ENCODE measurements around the gene IFIT1B. TPM values are rescaled to one million over a fixed set of nuclear protein-coding genes. Genes with fewer than 3 reads are reported as not detected.

The IFIT1B gene
- total RNA-seq, 3 donors from 2014 or later (not counting 1 experiment from before 2014, with no cell fraction given), result not detected

DNA sequence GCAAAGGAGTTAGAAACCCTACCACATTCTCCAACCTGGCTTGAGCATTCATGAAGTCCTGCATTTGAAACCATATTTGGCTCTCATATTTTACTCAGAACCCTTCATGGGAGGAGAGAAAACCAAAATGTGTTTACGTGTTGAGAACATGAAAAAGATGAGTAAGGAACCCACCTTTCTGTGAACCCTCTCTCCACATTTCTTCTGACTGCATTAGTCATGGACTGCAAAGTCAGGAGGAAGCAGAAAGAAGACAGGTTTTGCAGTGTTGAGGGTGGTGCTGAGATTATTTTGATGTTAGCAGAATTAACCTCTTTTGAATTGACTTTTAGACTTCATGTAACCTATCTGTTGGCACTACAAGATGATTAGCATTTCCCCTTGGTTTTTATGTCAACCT lies 4.9 kb downstream of the IFIT1B start:
- TF ChIP-seq, protein P1, sequence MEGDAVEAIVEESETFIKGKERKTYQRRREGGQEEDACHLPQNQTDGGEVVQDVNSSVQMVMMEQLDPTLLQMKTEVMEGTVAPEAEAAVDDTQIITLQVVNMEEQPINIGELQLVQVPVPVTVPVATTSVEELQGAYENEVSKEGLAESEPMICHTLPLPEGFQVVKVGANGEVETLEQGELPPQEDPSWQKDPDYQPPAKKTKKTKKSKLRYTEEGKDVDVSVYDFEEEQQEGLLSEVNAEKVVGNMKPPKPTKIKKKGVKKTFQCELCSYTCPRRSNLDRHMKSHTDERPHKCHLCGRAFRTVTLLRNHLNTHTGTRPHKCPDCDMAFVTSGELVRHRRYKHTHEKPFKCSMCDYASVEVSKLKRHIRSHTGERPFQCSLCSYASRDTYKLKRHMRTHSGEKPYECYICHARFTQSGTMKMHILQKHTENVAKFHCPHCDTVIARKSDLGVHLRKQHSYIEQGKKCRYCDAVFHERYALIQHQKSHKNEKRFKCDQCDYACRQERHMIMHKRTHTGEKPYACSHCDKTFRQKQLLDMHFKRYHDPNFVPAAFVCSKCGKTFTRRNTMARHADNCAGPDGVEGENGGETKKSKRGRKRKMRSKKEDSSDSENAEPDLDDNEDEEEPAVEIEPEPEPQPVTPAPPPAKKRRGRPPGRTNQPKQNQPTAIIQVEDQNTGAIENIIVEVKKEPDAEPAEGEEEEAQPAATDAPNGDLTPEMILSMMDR (IDR thresholded peaks at IDR 0.05), result no peak
- WGBS (ENCODE audit: insufficient coverage), result no CpG with 5 or more reads among the region's 1 CpG
- Mint-ChIP-seq H3K27ac (no peak overlapping the region), H3K27me3 (ENCODE audit: low read depth in 2 of 2) (no peaks in the 10 kb centered on the region), H3K9me3 (no peaks in the 10 kb centered on the region), H3K4me1 (no peaks in the 10 kb centered on the region), H3K4me3 (no peak overlapping the region), H3K36me3 (no peaks in the 10 kb centered on the region)
- DNase-seq (no peak), ATAC-seq (no peak)
- Histone ChIP-seq H3K36me3 (ENCODE audit: control insufficient read depth, insufficient read depth, low read length) (no peaks in the 10 kb centered on the region), H3K27ac (ENCODE audit: low read length) (no peak overlapping the region), H3K27me3 (ENCODE audit: control insufficient read depth, insufficient read depth, low read length) (no peaks in the 10 kb centered on the region), H3K4me3 (ENCODE audit: low read length) (no peak overlapping the region), H3K4me1 (ENCODE audit: control insufficient read depth, insufficient read depth, low read length) (no peaks in the 10 kb centered on the region), H3K9me3 (ENCODE audit: control insufficient read depth, insufficient read depth, low read length) (no peaks in the 10 kb centered on the region)
- intact Hi-C loops (cut with micrococcal nuclease), result no loop called here

DNA sequence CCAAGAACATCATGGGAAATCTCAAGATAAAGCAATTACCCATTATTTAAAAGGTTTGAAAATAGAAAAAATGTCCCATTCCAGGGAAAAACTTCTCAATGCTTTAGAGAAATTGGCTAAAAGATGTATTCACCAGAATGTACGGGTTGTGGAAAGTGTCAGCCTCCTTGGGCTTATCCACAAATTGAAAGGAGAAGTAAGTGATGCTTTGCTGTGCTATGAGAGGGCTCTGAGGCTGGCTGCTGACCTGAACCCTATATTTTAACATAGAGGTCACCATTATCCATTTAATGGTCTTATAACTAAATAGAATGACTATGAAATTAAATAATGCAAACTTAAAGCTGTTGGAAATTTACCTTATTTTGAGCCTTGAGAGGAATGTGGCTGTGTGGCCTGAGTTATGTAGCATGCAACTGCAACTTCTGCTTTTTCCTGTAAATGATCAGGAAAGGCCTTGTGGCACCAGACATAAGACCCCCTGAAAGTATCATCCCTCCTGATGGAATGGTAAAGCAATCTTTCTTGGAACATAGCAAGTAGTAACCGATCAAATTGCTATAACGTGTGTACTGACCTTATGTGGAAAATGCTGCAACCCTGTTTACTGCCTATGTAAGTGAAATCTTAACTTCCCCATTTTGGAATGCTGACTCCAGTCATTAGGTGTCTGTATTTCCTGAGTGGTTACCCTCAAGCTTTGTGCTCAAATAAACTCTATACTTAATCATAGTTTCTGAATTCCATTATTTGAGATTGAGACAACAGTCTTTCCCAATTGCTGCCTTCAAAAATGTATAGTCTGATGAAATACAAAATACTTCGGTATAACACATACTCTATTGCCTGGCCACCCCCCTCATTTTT lies 6.9 kb downstream of the IFIT1B start:
- H3K27ac Mint-ChIP-seq, result no peak overlapping the region
- 30% methylated on average over 4 of the region's 4 CpGs for WGBS (ENCODE audit: insufficient coverage)
- Histone ChIP-seq H3K27ac (ENCODE audit: low read length) (no peak overlapping the region), H3K9me3 (ENCODE audit: control insufficient read depth, insufficient read depth, low read length) (no peaks in the 10 kb centered on the region), H3K36me3 (ENCODE audit: control insufficient read depth, insufficient read depth, low read length) (no peaks in the 10 kb centered on the region), H3K27me3 (ENCODE audit: control insufficient read depth, insufficient read depth, low read length) (no peaks in the 10 kb centered on the region), H3K4me3 (ENCODE audit: low read length) (no peak overlapping the region), H3K4me1 (ENCODE audit: control insufficient read depth, insufficient read depth, low read length) (no peaks in the 10 kb centered on the region)
- H3K27me3 Mint-ChIP-seq (ENCODE audit: low read depth in 2 of 2), result no peaks in the 10 kb centered on the region
- no peaks in the 10 kb centered on the region for H3K9me3 Mint-ChIP-seq
- no peaks in the 10 kb centered on the region for H3K4me1 Mint-ChIP-seq
- H3K4me3 Mint-ChIP-seq, result no peak overlapping the region
- intact Hi-C loops (cut with micrococcal nuclease), result no loop called here
- DNase-seq (no peak), ATAC-seq (no peak)
- H3K36me3 Mint-ChIP-seq, result no peaks in the 10 kb centered on the region
- TF ChIP-seq, protein P1 (IDR thresholded peaks at IDR 0.05), result no peak

DNA sequence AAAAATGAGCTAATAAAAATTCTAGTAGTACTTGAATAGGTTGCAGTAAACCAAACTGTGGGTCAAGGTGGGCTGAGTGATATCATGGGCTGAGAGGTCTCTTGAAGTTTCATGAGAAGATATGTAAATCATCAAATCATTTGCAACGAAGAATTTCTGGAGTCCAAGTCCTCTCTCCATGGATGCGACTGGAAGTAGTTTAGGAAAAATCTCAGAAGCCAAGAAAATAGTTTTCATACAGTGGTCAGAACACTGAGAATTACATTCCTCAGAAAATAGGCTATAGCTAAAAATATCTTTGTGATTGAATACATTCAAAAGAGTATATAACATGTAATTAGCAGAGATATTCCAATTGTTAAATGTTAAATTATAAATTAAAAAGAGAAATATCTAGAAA lies 10.9 kb downstream of the IFIT1B start:
- Mint-ChIP-seq H3K4me3 (no peak overlapping the region), H3K27me3 (ENCODE audit: low read depth in 2 of 2) (no peaks in the 10 kb centered on the region), H3K27ac (no peak overlapping the region), H3K9me3 (no peaks in the 10 kb centered on the region), H3K36me3 (no peaks in the 10 kb centered on the region), H3K4me1 (peaks cover 16 to 18% of the 10 kb centered on the region in 2 donors)
- WGBS (ENCODE audit: insufficient coverage), result 88% methylated on average over 2 of the region's 2 CpGs
- H3K27ac ChIP-seq (ENCODE audit: low read length), result no peak overlapping the region
- no peaks in the 10 kb centered on the region for H3K27me3 ChIP-seq (ENCODE audit: control insufficient read depth, insufficient read depth, low read length)
- no peaks in the 10 kb centered on the region for H3K36me3 ChIP-seq (ENCODE audit: control insufficient read depth, insufficient read depth, low read length)
- TF ChIP-seq, protein P1 (IDR thresholded peaks at IDR 0.05), result no peak
- ATAC-seq, result no peak
- H3K4me3 ChIP-seq (ENCODE audit: low read length), result no peak overlapping the region
- peaks cover 8% of the 10 kb centered on the region for H3K4me1 ChIP-seq (ENCODE audit: control insufficient read depth, insufficient read depth, low read length)
- DNase-seq, result no peak
- intact Hi-C loops (cut with micrococcal nuclease), result no loop called here
- no peaks in the 10 kb centered on the region for H3K9me3 ChIP-seq (ENCODE audit: control insufficient read depth, insufficient read depth, low read length)
